Esophagus squamous epithelium (tissue), 5 donors: Measurements from ENCODE around the gene LDB2. TPM values are rescaled to one million over a fixed set of nuclear protein-coding genes. Genes with fewer than 3 reads are reported as not detected.

Experiments used
- DNase-seq: peaks from one replicate; lab custom pipeline; 2025; lab: John Stamatoyannopoulos, UW
- H3K27ac ChIP-seq, 4 donors: fragments of 200-600 bp; sonication (generic); one replicate each; pipeline ENCODE4 v1.5.1; 2016 to 2019; ENCODE audit warnings: mild to moderate bottlenecking in 1 of 4
- H3K27me3 ChIP-seq, 4 donors: fragments of 200-600 bp; sonication (generic); 1 replicate in 3 of 4; 2 replicates in 1 of 4; pipeline versions ENCODE4 v1.5.1 to v1.6.0; 2017 to 2021; ENCODE audit warnings: antibody characterized with exemption in 1 of 4
- H3K36me3 ChIP-seq, 3 donors: fragments of 200-600 bp; sonication (generic); one replicate each; pipeline ENCODE4 v1.5.1; 2016 to 2019
- H3K4me1 ChIP-seq, 3 donors: fragments of 200-600 bp; sonication (generic); one replicate each; pipeline ENCODE4 v1.5.1; 2017 to 2019
- H3K4me3 ChIP-seq, 4 donors: fragments of 200-600 bp; sonication (generic); 1 replicate in 3 of 4; 2 replicates in 1 of 4; pipeline ENCODE4 v1.5.1; 2016 to 2019; ENCODE audit warnings: mild to moderate bottlenecking in 2 of 4, moderate library complexity in 1 of 4
- H3K9me3 ChIP-seq, 3 donors: fragments of 200-600 bp; sonication (generic); one replicate each; pipeline ENCODE4 v1.5.1; 2016 to 2019
- CTCF ChIP-seq, 6 experiments: fragments of 450-650 bp in 4 of 6; fragments of 200-600 bp in 2 of 6; sonication (generic) in 2 of 6; IDR thresholded peaks; one replicate each; pipeline ENCODE4 v1.5.1; 2016 to 2019; ENCODE audit warnings: antibody characterized with exemption in 6 of 6, mild to moderate bottlenecking in 4 of 6, moderate library complexity in 4 of 6
- POLR2A ChIP-seq, 4 donors: fragments of 450-650 bp; IDR thresholded peaks; one replicate each; pipeline ENCODE4 v1.6.1; 2017; ENCODE audit warnings: antibody characterized with exemption in 4 of 4, mild to moderate bottlenecking in 4 of 4, moderate library complexity in 3 of 4
- WGBS, 2 donors: methylation state at CpG; one replicate each; pipeline ENCODE4 v1.1.5; 2018; 5-methylcytosine and 5-hydroxymethylcytosine counted together
- intact Hi-C: fragments of 100-400 bp; cut with DNase I; formaldehyde crosslinking; loops from one replicate; pipeline ENCODE4 v1.15.0; 2022
- total RNA-seq, 4 donors: library from RNA; depleted of rRNA; stranded (reverse); fragments of >200 nt; gene quantifications; one replicate each; pipeline ENCODE4 v1.1.0, GENCODE V29; 2016
- donor health status: DM: yes; HTN: yes; CAD: no.

The LDB2 gene
- total RNA-seq, 4 donors from 2014 or later = 3.0 to 16.0 (median 5.9) TPM

- no peak for TF ChIP-seq CTCF (IDR thresholded peaks at IDR 0.05)
- TF ChIP-seq POLR2A (IDR thresholded peaks at IDR 0.05) = no peak
- H3K27ac ChIP-seq = no peak overlapping the region
- 75 to 83% methylated on average over 5 of the region's 5 CpGs for WGBS, 2 donors
- DNase-seq = no peak
- no peaks in the 10 kb centered on the region for H3K9me3 ChIP-seq
- no peaks in the 10 kb centered on the region for H3K36me3 ChIP-seq
- intact Hi-C loops = no loop called here
- H3K4me3 ChIP-seq = no peak overlapping the region
- H3K27me3 ChIP-seq = no peaks in the 10 kb centered on the region
- H3K4me1 ChIP-seq = peaks cover 0 to 14% (median 0%) of the 10 kb centered on the region in 3 donors
Observed at GRCh38 chr4:16483540-16483939, 414.9 kb downstream of the LDB2 start.

GRCh38 chr4:16480011-16480410 is 418.4 kb downstream of the LDB2 start:
- Histone ChIP-seq H3K4me1 (peaks cover 0 to 14% (median 0%) of the 10 kb centered on the region in 3 donors), H3K27ac (no peak overlapping the region), H3K27me3 (no peaks in the 10 kb centered on the region), H3K9me3 (peaks cover 0 to 5% (median 0%) of the 10 kb centered on the region in 3 donors), H3K4me3 (no peak overlapping the region), H3K36me3 (no peaks in the 10 kb centered on the region)
- intact Hi-C loops = no loop called here
- no peak for DNase-seq
- WGBS, 2 donors = 17 to 56% methylated on average over 2 of the region's 2 CpGs
- TF ChIP-seq CTCF (IDR thresholded peaks at IDR 0.05) = no peak

- Histone ChIP-seq H3K4me3 (no peak overlapping the region), H3K36me3 (no peaks in the 10 kb centered on the region), H3K4me1 (peaks cover 0 to 9% (median 0%) of the 10 kb centered on the region in 3 donors), H3K27me3 (no peaks in the 10 kb centered on the region), H3K9me3 (peaks cover 0 to 17% (median 13%) of the 10 kb centered on the region in 3 donors), H3K27ac (peak overlapping the region in 1 of 4 donors; percentile 27)
- 35 to 45% methylated on average over 1 of the region's 1 CpG for WGBS, 2 donors
- TF ChIP-seq POLR2A (IDR thresholded peaks at IDR 0.05) (no peak), CTCF (IDR thresholded peaks at IDR 0.05) (no peak)
- DNase-seq = no peak
- intact Hi-C loops = no loop called here
Observed at GRCh38 chr4:16472537-16472936, 425.9 kb downstream of the LDB2 start.

GRCh38 chr4:16467061-16467460 is 431.4 kb downstream of the LDB2 start:
- TF ChIP-seq POLR2A (IDR thresholded peaks at IDR 0.05) = no peak
- TF ChIP-seq CTCF (IDR thresholded peaks at IDR 0.05) = no peak
- Histone ChIP-seq H3K4me3 (no peak overlapping the region), H3K27me3 (no peaks in the 10 kb centered on the region), H3K27ac (no peak overlapping the region), H3K4me1 (peaks cover 0 to 18% (median 5%) of the 10 kb centered on the region in 3 donors), H3K36me3 (no peaks in the 10 kb centered on the region), H3K9me3 (no peaks in the 10 kb centered on the region)
- DNase-seq = no peak
- WGBS, 2 donors = 43 to 70% methylated on average over 2 of the region's 2 CpGs
- intact Hi-C loops = no loop called here

GRCh38 chr4:16466581-16466980 is 431.9 kb downstream of the LDB2 start:
- TF ChIP-seq POLR2A (IDR thresholded peaks at IDR 0.05) = no peak
- no peak for TF ChIP-seq CTCF (IDR thresholded peaks at IDR 0.05)
- no peak overlapping the region for H3K4me3 ChIP-seq

More at GRCh38 chr4:16466581-16466980, 431.9 kb downstream of the LDB2 start:
- no peak for DNase-seq
- H3K27me3 ChIP-seq = no peaks in the 10 kb centered on the region
- H3K27ac ChIP-seq = no peak overlapping the region
- H3K36me3 ChIP-seq = no peaks in the 10 kb centered on the region
- intact Hi-C loops = no loop called here
- H3K4me1 ChIP-seq = peaks cover 4 to 18% (median 5%) of the 10 kb centered on the region in 3 donors
- H3K9me3 ChIP-seq = no peaks in the 10 kb centered on the region
- 44 to 45% methylated on average over 1 of the region's 1 CpG for WGBS, 2 donors
